A549 (cell line): ENCODE results near the gene NEK8. TPM values are rescaled to one million over a fixed set of nuclear protein-coding genes. Genes with fewer than 3 reads are reported as not detected.
A peak's percentile ranks its signal among the peaks of the same experiment; 100 is the strongest.

Experiments used
- ATAC-seq, 2 experiments: fragments of 200-7000 bp in 1 of 2; fragments of >200 bp in 1 of 2; cut with Nextera tagmentation in 1 of 2; cut with Tn5 transposase in 1 of 2; 3 replicates each; pipeline versions ENCODE4 v1.8.0 to v1.9.1; 2018 to 2020; ENCODE audit warnings: mild to moderate bottlenecking in 1 of 2, moderate library complexity in 1 of 2
- CTCF ChIA-PET: fragments of 300-600 bp; sonication (Branson Sonifier 250); formaldehyde crosslinking; extraction: SDS; loops from one replicate; lab custom pipeline; 2021; ENCODE audit warnings: antibody characterized with exemption, inconsistent platforms; lab: Yijun Ruan, JAX
- POLR2A ChIA-PET: fragments of 350-600 bp; formaldehyde crosslinking; extraction: SDS; loops from one replicate; lab custom pipeline; 2021; ENCODE audit warnings: antibody characterized with exemption, inconsistent platforms; lab: Yijun Ruan, JAX
- DNase-seq, 2 experiments: peaks; one replicate each; pipeline versions ENCODE4 v3.0.0 to v3.0.0-alpha.2; 2011 to 2016; ENCODE audit warnings: low read depth in 1 of 2, low spot score in 1 of 2
- FAIRE-seq: peaks from 2 replicates; lab custom pipeline; 2011; peaks lifted over from hg19 to GRCh38; lab: Jason Lieb, UNC
- H3K27ac ChIP-seq, 2 experiments: fragments of >200 bp; sonication (Bioruptor Twin); formaldehyde crosslinking; 3 replicates each; pipeline ENCODE4 v1.5.1; 2016 to 2017
- H3K4me1 ChIP-seq: fragments of >200 bp; sonication (Bioruptor Twin); formaldehyde crosslinking; 3 replicates; pipeline ENCODE4 v1.6.1; 2016
- H3K4me2 ChIP-seq: fragments of >200 bp; sonication (Bioruptor Twin); formaldehyde crosslinking; 3 replicates; pipeline ENCODE4 v1.6.1; 2016
- H3K4me3 ChIP-seq: fragments of >200 bp; sonication (Bioruptor Twin); formaldehyde crosslinking; 3 replicates; pipeline ENCODE4 v1.5.1; 2016
- H3K9me3 ChIP-seq: fragments of >200 bp; sonication (Bioruptor Twin); formaldehyde crosslinking; 3 replicates; pipeline ENCODE4 v1.6.1; 2016
- CBX2 ChIP-seq: fragments of 200-600 bp; sonication (generic); IDR thresholded peaks from 2 replicates; pipeline ENCODE4 v1.6.1; 2016; ENCODE audit warnings: low read depth, mild to moderate bottlenecking, borderline replicate concordance
- CHD2 ChIP-seq: fragments of 150-350 bp; IDR thresholded peaks from 2 replicates; pipeline ENCODE4 v1.6.1; 2014; ENCODE audit warnings: low read length; ENCODE audit not compliant: partially characterized antibody
- EHF ChIP-seq: fragments of 250-450 bp; sonication (Bioruptor Pico); IDR thresholded peaks from 2 replicates; pipeline ENCODE4 v1.5.0; 2020; ENCODE audit warnings: mild to moderate bottlenecking
- ELK1 ChIP-seq: fragments of 150-350 bp; IDR thresholded peaks from 2 replicates; pipeline ENCODE4 v1.6.1; 2014; ENCODE audit warnings: low read depth, mild to moderate bottlenecking, low read length
- EP300 ChIP-seq, 2 experiments: fragments of >200 bp; sonication (Bioruptor Twin); formaldehyde crosslinking; IDR thresholded peaks; 2 replicates in 1 of 2; 3 replicates in 1 of 2; pipeline ENCODE4 v1.6.1; 2016 to 2017
- FOSL2 ChIP-seq, 2 experiments: fragments of 450-650 bp in 1 of 2; fragments of >200 bp in 1 of 2; sonication (Bioruptor Twin) in 1 of 2; formaldehyde crosslinking; IDR thresholded peaks; 2 replicates each; pipeline versions ENCODE4 v1.5.0 to v1.6.1; 2016 to 2020; ENCODE audit warnings: mild to moderate bottlenecking in 1 of 2, moderate library complexity in 1 of 2
- GATA3 ChIP-seq: IDR thresholded peaks from 2 replicates; pipeline ENCODE4 v1.6.1; 2012; ENCODE audit warnings: borderline replicate concordance
- HDAC2 ChIP-seq: fragments of 200-600 bp; sonication (generic); IDR thresholded peaks from 2 replicates; pipeline ENCODE4 v1.6.1; 2016
- HES2 ChIP-seq: fragments of >200 bp; sonication (Bioruptor Twin); formaldehyde crosslinking; IDR thresholded peaks from 2 replicates; pipeline ENCODE4 v1.6.1; 2016
- HEYL ChIP-seq: fragments of 250-450 bp; sonication (Bioruptor Pico); IDR thresholded peaks from 2 replicates; pipeline ENCODE4 v1.8.0; 2021; ENCODE audit warnings: mild to moderate bottlenecking, moderate library complexity
- HMGXB4 ChIP-seq: fragments of 250-450 bp; sonication (Bioruptor Pico); IDR thresholded peaks from 2 replicates; pipeline ENCODE4 v1.5.0; 2021; ENCODE audit warnings: mild to moderate bottlenecking, moderate library complexity, borderline replicate concordance
- HOXA7 ChIP-seq: fragments of 250-450 bp; sonication (Bioruptor Pico); IDR thresholded peaks from 2 replicates; pipeline ENCODE4 v1.5.0; 2020; ENCODE audit warnings: mild to moderate bottlenecking, moderate library complexity
- JUN ChIP-seq, 2 experiments: fragments of >200 bp; sonication (Bioruptor Twin); formaldehyde crosslinking; IDR thresholded peaks; 2 replicates in 1 of 2; 3 replicates in 1 of 2; pipeline ENCODE4 v1.6.1; 2016 to 2017
- JUNB ChIP-seq: fragments of >200 bp; sonication (Bioruptor Twin); formaldehyde crosslinking; IDR thresholded peaks from 2 replicates; pipeline ENCODE4 v1.6.1; 2016
- KDM5A ChIP-seq: fragments of 200-600 bp; sonication (generic); IDR thresholded peaks from 2 replicates; pipeline ENCODE4 v1.6.1; 2016; ENCODE audit warnings: antibody characterized with exemption, mild to moderate bottlenecking
- MAFK ChIP-seq: fragments of 450-650 bp; IDR thresholded peaks from 2 replicates; pipeline ENCODE4 v1.6.1; 2014; ENCODE audit not compliant: partially characterized antibody
- NFE2L2 ChIP-seq: fragments of 150-350 bp; conservative IDR thresholded peaks from 2 replicates; pipeline ENCODE4 v1.6.1; 2014; ENCODE audit warnings: low read length
- NR3C1 ChIP-seq: fragments of >200 bp; sonication (Bioruptor Twin); formaldehyde crosslinking; IDR thresholded peaks from 3 replicates; pipeline ENCODE4 v1.6.1; 2017
- PBX3 ChIP-seq: IDR thresholded peaks from 2 replicates; pipeline ENCODE4 v1.6.1; 2012
- PHF8 ChIP-seq: fragments of 200-600 bp; sonication (generic); IDR thresholded peaks from 2 replicates; pipeline ENCODE4 v1.6.1; 2016; ENCODE audit warnings: low read depth, mild to moderate bottlenecking, antibody characterized with exemption, moderate library complexity, borderline replicate concordance
- POLR2A ChIP-seq: IDR thresholded peaks from 2 replicates; pipeline ENCODE4 v1.6.1; 2012; ENCODE audit warnings: mild to moderate bottlenecking, low read length
- POLR2AphosphoS2 ChIP-seq: conservative IDR thresholded peaks from 2 replicates; pipeline ENCODE4 v1.6.1; 2012; ENCODE audit warnings: low read length, improper control_type of control experiment, inconsistent platforms
- RARB ChIP-seq: fragments of 250-450 bp; sonication (Bioruptor Pico); IDR thresholded peaks from 2 replicates; pipeline ENCODE4 v1.8.0; 2021; ENCODE audit warnings: mild to moderate bottlenecking, moderate library complexity
- SMC3 ChIP-seq: fragments of >200 bp; sonication (Bioruptor Twin); formaldehyde crosslinking; IDR thresholded peaks from 3 replicates; pipeline ENCODE4 v1.6.1; 2018; ENCODE audit warnings: inconsistent platforms
- SREBF2 ChIP-seq: fragments of 450-650 bp; IDR thresholded peaks from 2 replicates; pipeline ENCODE4 v1.6.1; 2014; ENCODE audit warnings: mild to moderate bottlenecking, moderate library complexity
- TFCP2L1 ChIP-seq: fragments of 250-450 bp; sonication (Bioruptor Pico); IDR thresholded peaks from 2 replicates; pipeline ENCODE4 v1.5.0; 2021; ENCODE audit warnings: mild to moderate bottlenecking
- ZFP36 ChIP-seq: fragments of 450-650 bp; IDR thresholded peaks from 2 replicates; pipeline ENCODE4 v1.6.1; 2014; ENCODE audit warnings: borderline replicate concordance; ENCODE audit not compliant: partially characterized antibody
- ZNF302 ChIP-seq: fragments of 250-450 bp; sonication (Bioruptor Pico); IDR thresholded peaks from 2 replicates; pipeline ENCODE4 v1.9.0; 2021; ENCODE audit warnings: inconsistent platforms, mild to moderate bottlenecking, moderate library complexity
- ZSCAN20 ChIP-seq: fragments of 250-450 bp; sonication (Bioruptor Pico); IDR thresholded peaks from 2 replicates; pipeline ENCODE4 v1.8.0; 2022; ENCODE audit warnings: mild to moderate bottlenecking, moderate library complexity
- WGBS: methylation state at CpG from one replicate; pipeline ENCODE4 v1.1.6; 2017; ENCODE audit errors: missing lambda C conversion rate; 5-methylcytosine and 5-hydroxymethylcytosine counted together
- polyA plus RNA-seq, 4 experiments: library from polyadenylated mRNA; depleted of rRNA in 3 of 4; stranded (reverse); fragments of >200 nt; fragmentation: RNase III in 1 of 4; extraction: RNeasy Plus Mini Kit Qiagen cat#74134 plus additional on column Dnase treatment in 1 of 4; gene quantifications; 2 replicates in 3 of 4; 3 replicates in 1 of 4; pipeline ENCODE4 v1.2.3, GENCODE V29; 2011 to 2017
- TF ChIP-seq, protein P1 (sequence below): fragments of 250-450 bp; sonication (Bioruptor Pico); IDR thresholded peaks from 2 replicates; pipeline ENCODE4 v1.5.0; 2020; ENCODE audit warnings: low read depth, mild to moderate bottlenecking, moderate library complexity
- TF ChIP-seq, protein P2 (sequence below): fragments of >200 bp; sonication (Bioruptor Twin); formaldehyde crosslinking; IDR thresholded peaks from 3 replicates; pipeline ENCODE4 v1.6.1; 2016
- TF ChIP-seq, protein P3 (sequence below): fragments of >200 bp; sonication (Bioruptor Twin); formaldehyde crosslinking; IDR thresholded peaks from 3 replicates; pipeline ENCODE4 v1.5.1; 2016

NEK8 gene
- polyA plus RNA-seq, 2 of the 4 experiments (the other 2 are of a cell fraction): 5.1 to 5.3 TPM

DNA sequence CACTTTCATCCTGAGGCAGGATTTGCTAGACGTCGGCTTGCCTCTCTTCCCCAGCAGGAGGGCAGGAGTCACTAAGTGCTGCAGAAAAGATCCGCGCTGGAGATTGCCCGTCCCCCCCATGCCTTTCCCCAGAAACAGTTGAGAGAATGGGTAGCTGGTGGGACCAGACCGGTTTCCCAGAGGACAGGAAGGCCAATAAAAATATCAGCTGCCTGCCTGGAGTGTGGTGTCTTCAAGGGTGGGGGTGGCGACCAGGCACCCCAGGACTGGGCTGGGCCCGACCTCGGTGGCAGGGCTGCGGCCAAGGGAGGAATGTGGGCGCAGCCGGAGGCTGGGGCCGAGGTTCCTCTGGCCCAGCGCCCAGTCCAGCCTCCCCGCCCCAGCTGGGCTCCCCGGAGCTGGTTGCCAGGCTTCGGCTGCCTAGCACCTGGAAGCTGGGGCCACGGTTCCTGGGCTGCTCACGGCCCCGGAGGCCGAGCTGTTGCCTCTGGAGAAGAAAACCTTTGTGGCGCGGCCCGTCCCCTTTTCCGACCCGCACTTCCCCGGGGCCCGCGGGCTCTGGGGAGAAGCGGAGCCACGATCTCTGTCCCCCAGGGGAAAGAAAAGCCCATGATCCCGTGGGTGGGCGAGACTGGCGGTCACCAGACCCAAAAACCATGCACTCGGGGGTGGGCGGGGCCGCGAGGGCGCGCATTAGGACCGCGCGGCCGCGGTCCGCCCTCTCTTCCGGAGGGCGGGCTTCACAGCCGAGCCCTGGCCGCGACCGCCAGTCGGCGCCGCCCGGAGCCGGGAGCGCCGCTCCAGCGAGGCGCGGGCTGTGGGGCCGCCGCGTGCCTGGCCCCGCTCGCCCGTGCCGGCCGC, 14.9 kb downstream of the NEK8 start, which contains the start of gene TRAF4:
TSS of gene TRAF4 (plus strand) at position 769 of the 861 bp plus-strand sequence. CDS start 102 bp downstream, outside the sequence.
- Histone ChIP-seq H3K27ac (peak within 1 kb of the TSS; percentile 98 to 99), H3K4me1 (peaks cover 44% of the 10 kb centered on the region), H3K9me3 (peaks cover 9% of the 10 kb centered on the region), H3K4me3 (peak within 1 kb of the TSS; percentile 93), H3K4me2 (peak within 1 kb of the TSS; percentile 96)
- ChIA-PET CTCF (interaction anchor here (0.6 to 22.6 kb wide), 11 partner anchors 7 to 369 kb away, joined by 3 to 977 read pairs (median 3); partner anchors contain the start of genes DHRS13, NEK8, RPL23A and TLCD1), POLR2A (interaction anchor here (0.7 to 12.2 kb wide), 14 partner anchors 8 to 208 kb away, joined by 3 to 369 read pairs (median 5); partner anchors contain the start of genes BLTP2, NEK8, PHF12 and PROCA1)
- 1% methylated on average over 41 of the region's 70 CpGs for WGBS
- FAIRE-seq: no peak
- peak; percentile 93 to 96 for DNase-seq
- ATAC-seq: peak; percentile 66 to 72
- no peak for TF ChIP-seq RARB (CRISPR knock-in tag)
- TF ChIP-seq JUNB: no peak
- no peak for TF ChIP-seq POLR2AphosphoS2
- TF ChIP-seq PBX3: peak; percentile 31
- TF ChIP-seq, protein P1, sequence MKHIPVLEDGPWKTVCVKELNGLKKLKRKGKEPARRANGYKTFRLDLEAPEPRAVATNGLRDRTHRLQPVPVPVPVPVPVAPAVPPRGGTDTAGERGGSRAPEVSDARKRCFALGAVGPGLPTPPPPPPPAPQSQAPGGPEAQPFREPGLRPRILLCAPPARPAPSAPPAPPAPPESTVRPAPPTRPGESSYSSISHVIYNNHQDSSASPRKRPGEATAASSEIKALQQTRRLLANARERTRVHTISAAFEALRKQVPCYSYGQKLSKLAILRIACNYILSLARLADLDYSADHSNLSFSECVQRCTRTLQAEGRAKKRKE (CRISPR knock-in tag): no peak
- TF ChIP-seq NR3C1: no peak
- TF ChIP-seq ELK1: no peak
- TF ChIP-seq ZSCAN20 (CRISPR knock-in tag): no peak
- TF ChIP-seq KDM5A: no peak
- 0 out of 2 replicates have a peak, but pooled peaks have one; percentile 41 for TF ChIP-seq HDAC2
- TF ChIP-seq EP300 (IDR thresholded peaks at IDR 0.05): peak in 1 of 2 experiments; percentile 32; a peak in 1 of 5 replicates
- 0 out of 2 replicates have a peak, but pooled peaks have one; percentile 27 for TF ChIP-seq TFCP2L1
- peak; percentile 51; the same call in 1 of the 2 replicates for TF ChIP-seq GATA3
- TF ChIP-seq HEYL (CRISPR knock-in tag): no peak
- 0 out of 3 replicates have a peak, but pooled peaks have one; percentile 7 for TF ChIP-seq SMC3
- TF ChIP-seq HES2: no peak
- TF ChIP-seq, protein P2, sequence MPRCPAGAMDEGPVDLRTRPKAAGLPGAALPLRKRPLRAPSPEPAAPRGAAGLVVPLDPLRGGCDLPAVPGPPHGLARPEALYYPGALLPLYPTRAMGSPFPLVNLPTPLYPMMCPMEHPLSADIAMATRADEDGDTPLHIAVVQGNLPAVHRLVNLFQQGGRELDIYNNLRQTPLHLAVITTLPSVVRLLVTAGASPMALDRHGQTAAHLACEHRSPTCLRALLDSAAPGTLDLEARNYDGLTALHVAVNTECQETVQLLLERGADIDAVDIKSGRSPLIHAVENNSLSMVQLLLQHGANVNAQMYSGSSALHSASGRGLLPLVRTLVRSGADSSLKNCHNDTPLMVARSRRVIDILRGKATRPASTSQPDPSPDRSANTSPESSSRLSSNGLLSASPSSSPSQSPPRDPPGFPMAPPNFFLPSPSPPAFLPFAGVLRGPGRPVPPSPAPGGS: peak; percentile 96
- TF ChIP-seq JUN (IDR thresholded peaks at IDR 0.05): peak; percentile 78 to 93; a peak in 3 of 5 replicates
- TF ChIP-seq HOXA7 (CRISPR knock-in tag): no peak
- no peak for TF ChIP-seq SREBF2
- TF ChIP-seq POLR2A: peak; percentile 97
- no peak for TF ChIP-seq HMGXB4 (CRISPR knock-in tag)
- TF ChIP-seq EHF (CRISPR knock-in tag): no peak; the same call in 1 of the 2 replicates
- no peak for TF ChIP-seq CHD2
- TF ChIP-seq, protein P3, sequence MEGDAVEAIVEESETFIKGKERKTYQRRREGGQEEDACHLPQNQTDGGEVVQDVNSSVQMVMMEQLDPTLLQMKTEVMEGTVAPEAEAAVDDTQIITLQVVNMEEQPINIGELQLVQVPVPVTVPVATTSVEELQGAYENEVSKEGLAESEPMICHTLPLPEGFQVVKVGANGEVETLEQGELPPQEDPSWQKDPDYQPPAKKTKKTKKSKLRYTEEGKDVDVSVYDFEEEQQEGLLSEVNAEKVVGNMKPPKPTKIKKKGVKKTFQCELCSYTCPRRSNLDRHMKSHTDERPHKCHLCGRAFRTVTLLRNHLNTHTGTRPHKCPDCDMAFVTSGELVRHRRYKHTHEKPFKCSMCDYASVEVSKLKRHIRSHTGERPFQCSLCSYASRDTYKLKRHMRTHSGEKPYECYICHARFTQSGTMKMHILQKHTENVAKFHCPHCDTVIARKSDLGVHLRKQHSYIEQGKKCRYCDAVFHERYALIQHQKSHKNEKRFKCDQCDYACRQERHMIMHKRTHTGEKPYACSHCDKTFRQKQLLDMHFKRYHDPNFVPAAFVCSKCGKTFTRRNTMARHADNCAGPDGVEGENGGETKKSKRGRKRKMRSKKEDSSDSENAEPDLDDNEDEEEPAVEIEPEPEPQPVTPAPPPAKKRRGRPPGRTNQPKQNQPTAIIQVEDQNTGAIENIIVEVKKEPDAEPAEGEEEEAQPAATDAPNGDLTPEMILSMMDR: peak; percentile 41; the same call in 2 of the 3 replicates
- TF ChIP-seq ZFP36: no peak
- no peak for TF ChIP-seq MAFK
- no peak for TF ChIP-seq PHF8
- TF ChIP-seq NFE2L2: no peak
- no peak for TF ChIP-seq CBX2
- TF ChIP-seq FOSL2 (IDR thresholded peaks at IDR 0.05): no peak
- no peak for TF ChIP-seq FOSL2 (CRISPR knock-in tag; IDR thresholded peaks at IDR 0.05)
- TF ChIP-seq ZNF302 (CRISPR knock-in tag): no peak
